ENCODE results near the gene LAMA4. TPM values are rescaled to one million over a fixed set of nuclear protein-coding genes. Genes with fewer than 3 reads are reported as not detected.

The LAMA4 gene
- total RNA-seq, 4 donors from 2014 or later = 8.1 to 116 (median 19.0) TPM

DNA sequence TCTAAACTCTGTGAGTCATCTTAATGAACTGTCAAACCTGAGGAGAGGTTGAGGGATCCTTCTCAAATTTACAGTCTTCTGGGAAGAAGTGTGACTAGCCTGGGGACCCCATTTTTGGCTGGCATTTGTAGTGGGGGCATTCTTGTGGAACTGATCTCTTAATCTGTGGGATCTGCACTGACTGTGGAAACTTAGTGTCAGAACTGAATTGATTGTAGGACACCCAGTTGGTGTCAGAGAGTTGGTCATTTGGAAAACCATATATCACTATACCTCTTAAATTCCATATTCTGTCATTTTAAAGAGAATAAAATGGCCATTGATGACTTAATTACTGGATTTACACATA is 48.3 kb downstream of the LAMA4 start:
- H3K4me1 ChIP-seq = peaks cover 0 to 30% (median 19%) of the 10 kb centered on the region in 3 donors
- peak overlapping the region in 1 of 4 donors; percentile 73 for H3K27ac ChIP-seq
- no peaks in the 10 kb centered on the region for H3K27me3 ChIP-seq

DNA sequence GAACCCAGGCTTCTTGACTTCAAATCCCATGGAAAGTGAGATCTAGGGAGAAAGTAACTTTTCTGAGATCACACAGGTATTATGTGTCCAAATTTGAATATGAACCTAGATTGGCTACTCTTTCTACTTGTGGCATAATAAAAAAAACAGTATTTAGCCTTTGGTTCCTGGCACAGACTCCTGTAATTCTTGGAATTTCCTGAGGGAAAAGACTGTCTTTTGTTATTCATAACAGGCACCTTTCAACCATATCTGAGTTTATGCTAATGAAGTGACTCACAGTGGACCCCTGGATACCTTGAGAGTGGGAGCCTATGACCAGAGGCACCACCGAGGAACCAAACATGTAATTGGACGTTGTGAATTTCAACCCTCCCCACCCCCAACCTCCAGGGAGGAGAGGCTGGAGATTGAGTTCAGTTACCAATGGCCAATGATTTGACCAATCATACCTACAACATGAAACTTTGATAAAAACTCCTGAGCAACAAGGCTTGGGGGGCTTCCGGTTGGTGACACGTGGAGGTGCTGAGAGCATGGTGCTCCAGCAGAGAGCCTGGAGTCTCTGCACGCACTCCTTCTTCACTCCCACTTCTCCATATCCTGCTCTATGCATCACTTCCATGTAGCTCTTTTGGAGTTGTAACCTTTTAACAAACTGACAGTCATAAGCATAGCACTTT is 48.8 kb downstream of the LAMA4 start:
- Histone ChIP-seq H3K9me3 (no peaks in the 10 kb centered on the region), H3K4me3 (no peak overlapping the region), H3K4me1 (peaks cover 0 to 30% (median 19%) of the 10 kb centered on the region in 3 donors), H3K27ac (peak overlapping the region in 3 of 4 donors; percentile 70 to 78 (median 73)), H3K27me3 (no peaks in the 10 kb centered on the region), H3K36me3 (no peaks in the 10 kb centered on the region)
- intact Hi-C loops (cut with DNase I) = no loop called here
- TF ChIP-seq, protein P1, sequence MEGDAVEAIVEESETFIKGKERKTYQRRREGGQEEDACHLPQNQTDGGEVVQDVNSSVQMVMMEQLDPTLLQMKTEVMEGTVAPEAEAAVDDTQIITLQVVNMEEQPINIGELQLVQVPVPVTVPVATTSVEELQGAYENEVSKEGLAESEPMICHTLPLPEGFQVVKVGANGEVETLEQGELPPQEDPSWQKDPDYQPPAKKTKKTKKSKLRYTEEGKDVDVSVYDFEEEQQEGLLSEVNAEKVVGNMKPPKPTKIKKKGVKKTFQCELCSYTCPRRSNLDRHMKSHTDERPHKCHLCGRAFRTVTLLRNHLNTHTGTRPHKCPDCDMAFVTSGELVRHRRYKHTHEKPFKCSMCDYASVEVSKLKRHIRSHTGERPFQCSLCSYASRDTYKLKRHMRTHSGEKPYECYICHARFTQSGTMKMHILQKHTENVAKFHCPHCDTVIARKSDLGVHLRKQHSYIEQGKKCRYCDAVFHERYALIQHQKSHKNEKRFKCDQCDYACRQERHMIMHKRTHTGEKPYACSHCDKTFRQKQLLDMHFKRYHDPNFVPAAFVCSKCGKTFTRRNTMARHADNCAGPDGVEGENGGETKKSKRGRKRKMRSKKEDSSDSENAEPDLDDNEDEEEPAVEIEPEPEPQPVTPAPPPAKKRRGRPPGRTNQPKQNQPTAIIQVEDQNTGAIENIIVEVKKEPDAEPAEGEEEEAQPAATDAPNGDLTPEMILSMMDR (IDR thresholded peaks at IDR 0.05) = no peak
- no peak for TF ChIP-seq POLR2A (IDR thresholded peaks at IDR 0.05)
- 67 to 69% methylated on average over 4 to 5 of the region's 5 CpGs for WGBS, 2 donors
- no peak for DNase-seq

More for the DNA sequence above, 48.3 kb downstream of the LAMA4 start:
- H3K4me3 ChIP-seq = no peak overlapping the region
- DNase-seq = no peak
- TF ChIP-seq, protein P1 (IDR thresholded peaks at IDR 0.05) = no peak
- no peak for TF ChIP-seq POLR2A (IDR thresholded peaks at IDR 0.05)
- H3K9me3 ChIP-seq = no peaks in the 10 kb centered on the region
- intact Hi-C loops (cut with DNase I) = no loop called here
- H3K36me3 ChIP-seq = no peaks in the 10 kb centered on the region

DNA sequence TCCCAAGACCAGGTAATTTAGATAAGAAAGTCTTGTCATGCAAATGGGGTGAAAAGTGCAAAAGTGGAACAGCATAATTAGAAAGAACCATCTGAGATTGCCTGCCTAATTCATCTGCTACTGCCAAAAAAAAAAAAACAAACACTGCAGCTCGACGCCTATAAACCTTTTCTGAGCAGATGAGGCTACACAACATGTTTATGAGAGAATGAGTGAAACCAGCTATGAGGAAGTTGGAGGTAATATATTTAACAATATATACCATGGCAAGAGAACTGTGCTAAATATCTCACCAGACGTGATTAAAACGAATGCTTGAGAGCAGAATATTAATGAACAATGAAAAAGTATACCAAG is 50.0 kb downstream of the LAMA4 start:
- Histone ChIP-seq H3K36me3 (no peaks in the 10 kb centered on the region), H3K27me3 (no peaks in the 10 kb centered on the region)

DNA sequence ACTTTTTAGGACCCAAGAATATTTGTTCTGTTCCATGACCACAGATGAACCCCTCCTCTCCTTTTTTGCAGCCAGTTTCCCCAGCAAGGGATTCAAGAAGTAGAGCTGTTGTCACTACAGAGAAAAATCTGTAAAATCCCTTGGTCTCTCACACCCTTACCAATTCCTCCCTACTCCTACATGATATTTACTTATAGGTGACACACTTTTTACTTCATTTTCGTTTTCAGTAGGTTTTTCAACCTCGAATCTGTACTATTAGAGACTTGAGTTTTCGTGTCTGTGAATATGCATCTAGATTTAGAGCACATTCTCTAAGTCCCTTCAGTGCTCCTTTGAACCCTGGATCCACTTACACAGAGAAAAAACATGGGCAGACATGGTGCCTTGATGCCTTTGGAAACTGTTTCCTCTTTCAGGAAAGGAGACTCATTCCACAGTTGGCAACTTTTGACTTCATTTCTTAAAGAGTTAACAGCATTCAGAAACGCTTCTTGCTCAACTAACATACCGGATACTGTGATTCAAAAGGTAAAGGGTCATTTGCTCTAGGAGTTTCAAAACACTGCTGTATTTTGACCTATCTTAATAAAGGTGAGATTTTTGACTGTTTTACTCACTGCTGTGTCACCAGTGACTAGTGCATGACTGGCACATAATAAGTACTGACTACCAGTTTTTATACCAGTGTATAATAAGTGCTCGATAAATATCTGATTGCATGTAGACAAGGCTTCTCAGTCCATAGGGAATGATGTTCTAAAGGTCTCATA is 50.6 kb downstream of the LAMA4 start:
- TF ChIP-seq, protein P1 (IDR thresholded peaks at IDR 0.05) = no peak
- no peak for TF ChIP-seq POLR2A (IDR thresholded peaks at IDR 0.05)
- H3K4me3 ChIP-seq = no peak overlapping the region

More for the DNA sequence above, 50.0 kb downstream of the LAMA4 start:
- Histone ChIP-seq H3K4me3 (no peak overlapping the region), H3K4me1 (peaks cover 0 to 30% (median 19%) of the 10 kb centered on the region in 3 donors), H3K9me3 (no peaks in the 10 kb centered on the region), H3K27ac (peak overlapping the region; percentile 36 to 78 (median 72))
- intact Hi-C loops (cut with DNase I) = no loop called here
- 47 to 55% methylated on average over 4 of the region's 4 CpGs for WGBS, 2 donors
- TF ChIP-seq POLR2A (IDR thresholded peaks at IDR 0.05) = no peak
- TF ChIP-seq, protein P1 (IDR thresholded peaks at IDR 0.05) = no peak
- DNase-seq = no peak

More for the DNA sequence above, 50.6 kb downstream of the LAMA4 start:
- intact Hi-C loops (cut with DNase I) = no loop called here
- peak overlapping the region; percentile 36 to 78 (median 72) for H3K27ac ChIP-seq
- no peaks in the 10 kb centered on the region for H3K27me3 ChIP-seq
- 34 to 39% methylated on average over 6 of the region's 6 CpGs for WGBS, 2 donors
- DNase-seq = no peak
- H3K36me3 ChIP-seq = no peaks in the 10 kb centered on the region
- no peaks in the 10 kb centered on the region for H3K9me3 ChIP-seq
- peaks cover 0 to 30% (median 19%) of the 10 kb centered on the region in 3 donors for H3K4me1 ChIP-seq
